ENCODE measurements around the gene SLC31A1. TPM values are rescaled to one million over a fixed set of nuclear protein-coding genes. Genes with fewer than 3 reads are reported as not detected.

SLC31A1 gene
- total RNA-seq, 4 donors from 2014 or later: 11.9 to 28.2 (median 18.2) TPM

DNA sequence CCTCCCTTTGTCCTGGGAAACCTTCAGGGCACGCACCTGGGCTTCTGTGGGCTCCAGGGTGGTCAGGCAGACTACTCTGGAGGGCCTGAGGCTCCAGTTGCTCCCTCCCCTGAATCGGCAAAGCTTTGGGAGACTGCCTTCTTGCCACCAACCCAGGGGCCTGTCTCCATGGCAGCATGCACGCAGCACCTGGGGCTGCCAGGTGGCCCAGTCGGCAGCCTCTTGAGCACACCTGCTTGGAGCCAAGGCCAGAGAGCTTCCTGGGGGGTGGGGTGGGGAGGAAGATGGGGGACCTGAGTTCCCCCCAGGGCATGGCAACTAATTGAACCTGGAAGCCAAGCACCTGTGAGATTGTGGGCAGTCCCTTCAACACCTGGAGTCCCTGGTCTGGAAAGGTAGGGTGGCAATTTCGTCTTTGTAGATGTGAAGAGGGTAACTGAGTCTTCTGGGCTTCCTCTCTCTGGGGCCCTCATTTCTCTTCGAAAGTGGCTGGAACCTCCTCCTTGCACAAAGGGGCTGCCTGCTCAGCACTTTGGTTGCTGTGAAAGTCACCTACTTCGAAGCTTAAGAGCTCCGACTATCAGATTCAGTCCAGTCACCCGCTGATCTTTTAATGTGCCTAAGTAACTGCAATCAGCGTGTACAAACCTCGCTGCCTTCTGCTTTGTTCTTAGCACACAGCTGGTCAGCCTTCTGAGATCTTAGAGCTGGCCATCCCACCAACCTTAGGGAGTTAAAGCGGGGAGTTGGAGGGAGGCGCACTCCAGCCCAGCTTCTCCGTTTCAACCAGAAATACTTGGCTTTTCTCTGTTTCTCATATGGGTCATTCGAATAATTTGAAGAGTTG lies 77.8 kb downstream of the SLC31A1 start:
- TF ChIP-seq, protein P1, sequence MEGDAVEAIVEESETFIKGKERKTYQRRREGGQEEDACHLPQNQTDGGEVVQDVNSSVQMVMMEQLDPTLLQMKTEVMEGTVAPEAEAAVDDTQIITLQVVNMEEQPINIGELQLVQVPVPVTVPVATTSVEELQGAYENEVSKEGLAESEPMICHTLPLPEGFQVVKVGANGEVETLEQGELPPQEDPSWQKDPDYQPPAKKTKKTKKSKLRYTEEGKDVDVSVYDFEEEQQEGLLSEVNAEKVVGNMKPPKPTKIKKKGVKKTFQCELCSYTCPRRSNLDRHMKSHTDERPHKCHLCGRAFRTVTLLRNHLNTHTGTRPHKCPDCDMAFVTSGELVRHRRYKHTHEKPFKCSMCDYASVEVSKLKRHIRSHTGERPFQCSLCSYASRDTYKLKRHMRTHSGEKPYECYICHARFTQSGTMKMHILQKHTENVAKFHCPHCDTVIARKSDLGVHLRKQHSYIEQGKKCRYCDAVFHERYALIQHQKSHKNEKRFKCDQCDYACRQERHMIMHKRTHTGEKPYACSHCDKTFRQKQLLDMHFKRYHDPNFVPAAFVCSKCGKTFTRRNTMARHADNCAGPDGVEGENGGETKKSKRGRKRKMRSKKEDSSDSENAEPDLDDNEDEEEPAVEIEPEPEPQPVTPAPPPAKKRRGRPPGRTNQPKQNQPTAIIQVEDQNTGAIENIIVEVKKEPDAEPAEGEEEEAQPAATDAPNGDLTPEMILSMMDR (IDR thresholded peaks at IDR 0.05; ENCODE audit: low read depth): no peak

- TF ChIP-seq, protein P1 (IDR thresholded peaks at IDR 0.05; ENCODE audit: low read depth): no peak
These were observed 78.5 kb downstream of the SLC31A1 start for GRCh38 chr9:113299800-113300292.

DNA sequence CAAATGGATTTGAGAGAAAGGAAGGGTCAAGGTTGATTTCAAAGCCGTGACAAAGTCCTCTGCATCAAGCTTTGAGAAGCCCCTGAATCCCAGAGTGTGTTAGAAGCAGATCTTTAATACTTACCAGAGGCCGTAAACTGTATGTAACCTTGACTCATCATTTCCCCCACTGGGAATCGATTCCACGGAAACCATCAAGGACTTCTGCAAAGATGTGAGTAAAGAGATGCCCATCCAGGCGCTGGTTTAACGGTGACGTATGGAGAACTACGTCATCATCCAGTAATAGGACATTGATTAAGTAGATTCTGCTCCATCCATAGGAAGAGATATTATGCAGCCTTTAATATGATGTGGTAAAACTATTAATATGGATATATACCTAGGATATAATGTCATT lies 80.2 kb downstream of the SLC31A1 start:
- TF ChIP-seq, protein P1 (IDR thresholded peaks at IDR 0.05; ENCODE audit: low read depth): no peak

DNA sequence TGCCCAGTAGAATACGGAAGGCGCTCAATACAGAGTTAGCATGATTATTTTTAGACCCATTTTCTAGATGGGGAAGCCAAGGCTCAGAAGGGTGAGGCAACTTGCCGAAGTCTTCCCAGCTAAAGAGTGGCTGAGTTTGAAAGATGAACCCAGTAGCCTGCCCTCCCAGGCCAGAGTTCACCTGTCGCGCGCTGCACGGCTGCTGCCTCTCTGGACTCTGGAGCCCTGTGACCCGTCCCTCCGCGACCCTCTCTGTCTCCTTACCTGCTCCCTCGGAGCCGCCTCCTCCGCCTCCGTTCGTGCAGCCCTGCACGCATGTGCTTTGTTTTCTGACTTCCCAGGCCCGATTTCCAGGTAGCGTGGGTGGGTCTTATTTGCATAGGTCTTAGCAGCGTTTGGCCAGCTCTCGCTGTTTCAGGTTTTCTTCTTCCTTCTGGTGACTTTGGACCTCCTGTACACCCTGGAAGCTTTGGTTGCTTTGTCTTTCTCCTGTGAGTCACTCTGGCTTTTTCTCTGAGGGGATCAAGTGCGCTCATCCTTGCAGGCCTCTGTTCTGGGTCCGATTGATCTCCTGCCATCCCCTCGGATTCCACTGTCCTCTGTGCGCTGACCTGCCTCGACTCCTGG lies 81.6 kb downstream of the SLC31A1 start, which contains the start of gene RNF183:
Gene RNF183 (minus strand): TSS at position 585 of the 627 bp plus-strand sequence. CDS start 5,192 bp downstream, outside the sequence.
- TF ChIP-seq, protein P1 (IDR thresholded peaks at IDR 0.05; ENCODE audit: low read depth): no peak

DNA sequence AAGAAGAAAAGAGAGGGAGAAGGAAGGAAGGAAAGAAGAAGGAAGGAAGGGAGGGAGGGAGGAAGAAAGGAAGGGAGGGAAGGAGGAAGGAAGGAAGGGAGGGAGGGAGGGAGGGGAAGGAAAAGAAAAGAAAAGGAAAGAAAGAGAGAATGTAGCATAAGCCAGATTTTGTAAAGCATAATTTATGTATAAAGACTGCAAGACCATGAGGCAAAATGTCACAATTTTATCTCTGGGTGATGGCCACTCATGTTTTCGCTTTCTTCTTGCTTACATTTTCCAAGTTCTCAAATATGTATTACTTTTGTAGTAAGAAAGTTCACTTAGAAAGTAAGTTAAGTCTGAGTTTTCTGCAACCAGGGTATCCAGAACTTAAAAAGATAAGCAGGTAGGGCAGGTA lies 85.2 kb downstream of the SLC31A1 start:
- TF ChIP-seq, protein P1 (IDR thresholded peaks at IDR 0.05; ENCODE audit: low read depth): no peak

GRCh38 chr9:113307396-113307975 lies 86.1 kb downstream of the SLC31A1 start:
- TF ChIP-seq, protein P1 (IDR thresholded peaks at IDR 0.05; ENCODE audit: low read depth): no peak
